ENCODE data around the gene LRCH4.

DNA sequence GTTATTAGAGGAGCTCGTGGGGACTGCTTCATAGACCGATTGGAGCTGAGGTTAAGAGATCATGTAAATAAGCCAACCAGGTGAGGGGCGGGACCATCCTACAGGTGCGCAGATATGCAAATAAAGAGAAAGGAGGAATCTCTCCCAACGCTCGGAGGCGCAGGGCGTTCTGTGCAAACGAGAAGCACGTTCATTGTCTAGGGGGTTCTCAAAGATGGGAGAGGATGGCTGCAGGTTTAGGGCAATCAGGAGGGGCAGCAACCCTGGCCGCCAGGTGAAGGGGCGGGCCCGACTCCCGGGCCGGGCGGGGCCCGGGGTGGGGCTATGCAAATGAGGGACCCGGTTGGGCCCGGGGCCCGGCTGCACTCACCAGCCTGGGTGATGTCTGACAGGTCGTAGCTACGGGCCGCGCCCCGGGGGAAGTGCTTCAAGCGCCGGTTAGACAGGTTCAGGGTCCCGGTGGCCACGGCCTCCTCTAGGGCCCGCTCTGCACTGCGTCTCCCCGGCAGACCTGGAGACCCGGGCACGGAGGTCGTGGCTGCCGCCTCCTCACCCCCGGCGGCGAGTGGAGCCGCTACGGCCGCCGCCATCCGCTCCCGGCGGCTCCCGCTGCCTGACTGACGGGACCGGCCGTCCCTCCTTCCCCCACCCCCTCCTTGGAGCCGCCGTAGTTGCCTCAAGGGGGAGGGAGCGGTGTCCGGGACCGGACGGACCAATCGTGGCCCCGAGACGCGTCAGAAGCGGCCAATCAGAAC, at the start of gene LRCH4:
- TF ChIP-seq, protein P1, sequence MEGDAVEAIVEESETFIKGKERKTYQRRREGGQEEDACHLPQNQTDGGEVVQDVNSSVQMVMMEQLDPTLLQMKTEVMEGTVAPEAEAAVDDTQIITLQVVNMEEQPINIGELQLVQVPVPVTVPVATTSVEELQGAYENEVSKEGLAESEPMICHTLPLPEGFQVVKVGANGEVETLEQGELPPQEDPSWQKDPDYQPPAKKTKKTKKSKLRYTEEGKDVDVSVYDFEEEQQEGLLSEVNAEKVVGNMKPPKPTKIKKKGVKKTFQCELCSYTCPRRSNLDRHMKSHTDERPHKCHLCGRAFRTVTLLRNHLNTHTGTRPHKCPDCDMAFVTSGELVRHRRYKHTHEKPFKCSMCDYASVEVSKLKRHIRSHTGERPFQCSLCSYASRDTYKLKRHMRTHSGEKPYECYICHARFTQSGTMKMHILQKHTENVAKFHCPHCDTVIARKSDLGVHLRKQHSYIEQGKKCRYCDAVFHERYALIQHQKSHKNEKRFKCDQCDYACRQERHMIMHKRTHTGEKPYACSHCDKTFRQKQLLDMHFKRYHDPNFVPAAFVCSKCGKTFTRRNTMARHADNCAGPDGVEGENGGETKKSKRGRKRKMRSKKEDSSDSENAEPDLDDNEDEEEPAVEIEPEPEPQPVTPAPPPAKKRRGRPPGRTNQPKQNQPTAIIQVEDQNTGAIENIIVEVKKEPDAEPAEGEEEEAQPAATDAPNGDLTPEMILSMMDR (IDR thresholded peaks at IDR 0.05) = no peak
- peak; percentile 99 for TF ChIP-seq POLR2A (IDR thresholded peaks at IDR 0.05)

Data from right lobe of liver (tissue), 4 donors.